ENCODE measurements around the gene VAV1. TPM values are rescaled to one million over a fixed set of nuclear protein-coding genes. Genes with fewer than 3 reads are reported as not detected.

Gene VAV1
- total and polyA plus RNA-seq, 2 experiments from 2014 or later = 0.82 to 1.8 TPM

DNA sequence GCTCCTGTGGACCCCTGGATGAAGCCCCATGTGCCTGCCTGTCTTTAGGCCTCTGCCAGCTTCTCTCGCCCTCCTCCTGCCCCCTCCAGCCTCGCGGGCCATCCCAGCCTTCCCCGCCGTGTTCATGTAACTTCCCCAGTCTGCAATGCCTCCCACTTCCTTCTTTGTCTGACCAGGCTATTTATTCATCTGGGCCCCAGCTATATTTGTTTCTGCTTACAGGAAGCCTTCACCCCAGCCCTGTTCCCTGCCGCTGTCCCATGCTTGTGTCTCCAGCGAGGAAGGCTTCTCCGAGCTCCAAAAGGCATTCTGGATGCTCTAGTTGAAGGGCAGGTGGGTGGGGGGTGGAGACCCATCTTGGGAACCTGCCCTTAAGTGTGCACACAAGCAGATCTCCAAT is 44.2 kb upstream of the VAV1 start:
- H3K4me1 Mint-ChIP-seq = peaks cover 2% of the 10 kb centered on the region
- no peak overlapping the region for H2AFZ ChIP-seq
- H3K4me3 ChIP-seq = no peak overlapping the region
- H3K27me3 Mint-ChIP-seq (ENCODE audit: insufficient read depth, low read depth, poor library complexity) = peaks cover 5% of the 10 kb centered on the region
- no peaks in the 10 kb centered on the region for H3K9me2 ChIP-seq (ENCODE audit: insufficient read depth)
- no peaks in the 10 kb centered on the region for H3K36me3 ChIP-seq (ENCODE audit: insufficient read depth)
- H3K36me3 Mint-ChIP-seq (ENCODE audit: low read depth) = peaks cover 8% of the 10 kb centered on the region; the same call in 2 of the 3 replicates
- no peaks in the 10 kb centered on the region for H3F3A ChIP-seq (replicated peaks; ENCODE audit: low read depth)
- H3K4me2 ChIP-seq = no peak overlapping the region
- peak overlapping the region; percentile 79; the same call in 1 of the 2 replicates for H3K27ac Mint-ChIP-seq
- H3K9me3 Mint-ChIP-seq = peaks cover 5% of the 10 kb centered on the region; the same call in 2 of the 3 replicates
- no peaks in the 10 kb centered on the region for H3K79me2 ChIP-seq (replicated peaks; ENCODE audit: insufficient read depth)
- H4K20me1 ChIP-seq (replicated peaks; ENCODE audit: insufficient read depth) = 0 out of 2 replicates have a peak, but pooled peaks cover 2% of the 10 kb centered on the region
- peaks cover 15% of the 10 kb centered on the region for H3K4me1 ChIP-seq (ENCODE audit: insufficient read depth)
- TF ChIP-seq EZH2 (IDR thresholded peaks at IDR 0.05; ENCODE audit: low read depth, unreplicated experiment) = no peak
- H3K27ac ChIP-seq (ENCODE audit: low read depth) = no peak overlapping the region
- ATAC-seq (no peak), DNase-seq (ENCODE audit: low spot score) (no peak)
- no peaks in the 10 kb centered on the region for H3K27me3 ChIP-seq (ENCODE audit: insufficient read depth)
- no peak overlapping the region for H3K4me3 Mint-ChIP-seq

DNA sequence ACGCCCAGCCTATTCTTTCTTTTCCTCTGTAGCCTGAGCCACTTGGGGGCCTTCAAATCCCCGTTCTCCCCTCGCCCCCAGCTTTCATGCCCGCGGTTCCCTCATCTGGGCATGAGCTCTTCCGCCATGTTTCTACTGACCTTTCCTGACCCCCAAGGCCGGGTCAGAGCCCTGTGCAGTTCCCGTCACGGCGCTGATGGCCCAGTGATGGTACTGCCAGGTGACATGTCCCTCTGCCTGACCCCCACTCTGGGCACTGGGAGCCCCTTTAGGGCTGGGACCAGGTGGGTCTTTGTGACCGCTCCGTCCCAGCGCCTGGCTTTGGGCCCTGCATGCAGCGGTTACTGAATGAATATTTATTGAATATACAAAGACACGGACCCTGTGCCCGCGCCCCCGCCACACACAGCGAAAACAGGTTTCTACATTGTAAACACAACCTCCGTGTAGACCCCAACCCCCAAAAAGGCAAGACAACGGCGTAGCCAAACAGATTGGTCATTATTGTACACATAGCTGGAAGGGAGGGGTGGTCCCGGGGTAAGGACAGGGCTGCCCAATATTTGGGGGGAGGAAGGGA is 42.8 kb upstream of the VAV1 start:
- Histone ChIP-seq H4K20me1 (replicated peaks; ENCODE audit: insufficient read depth) (0 out of 2 replicates have a peak, but pooled peaks cover 2% of the 10 kb centered on the region), H3K27me3 (ENCODE audit: insufficient read depth) (no peaks in the 10 kb centered on the region), H3K9me2 (ENCODE audit: insufficient read depth) (no peaks in the 10 kb centered on the region), H3K27ac (ENCODE audit: low read depth) (peak overlapping the region; percentile 66), H3K36me3 (ENCODE audit: insufficient read depth) (no peaks in the 10 kb centered on the region), H3K79me2 (replicated peaks; ENCODE audit: insufficient read depth) (no peaks in the 10 kb centered on the region), H3F3A (replicated peaks; ENCODE audit: low read depth) (no peaks in the 10 kb centered on the region), H3K4me2 (peak overlapping the region; percentile 72), H3K4me3 (peak overlapping the region; percentile 46; the same call in 1 of the 2 replicates), H3K4me1 (ENCODE audit: insufficient read depth) (peaks cover 9% of the 10 kb centered on the region; the same call in 1 of the 2 replicates), H2AFZ (no peak overlapping the region)
- no peak overlapping the region for H3K4me3 Mint-ChIP-seq
- peaks cover 10% of the 10 kb centered on the region; the same call in 2 of the 3 replicates for H3K36me3 Mint-ChIP-seq (ENCODE audit: low read depth)
- H3K4me1 Mint-ChIP-seq = peaks cover 4% of the 10 kb centered on the region; the same call in 2 of the 3 replicates
- no peak overlapping the region for H3K27ac Mint-ChIP-seq
- ATAC-seq = no peak
- TF ChIP-seq, protein P1, sequence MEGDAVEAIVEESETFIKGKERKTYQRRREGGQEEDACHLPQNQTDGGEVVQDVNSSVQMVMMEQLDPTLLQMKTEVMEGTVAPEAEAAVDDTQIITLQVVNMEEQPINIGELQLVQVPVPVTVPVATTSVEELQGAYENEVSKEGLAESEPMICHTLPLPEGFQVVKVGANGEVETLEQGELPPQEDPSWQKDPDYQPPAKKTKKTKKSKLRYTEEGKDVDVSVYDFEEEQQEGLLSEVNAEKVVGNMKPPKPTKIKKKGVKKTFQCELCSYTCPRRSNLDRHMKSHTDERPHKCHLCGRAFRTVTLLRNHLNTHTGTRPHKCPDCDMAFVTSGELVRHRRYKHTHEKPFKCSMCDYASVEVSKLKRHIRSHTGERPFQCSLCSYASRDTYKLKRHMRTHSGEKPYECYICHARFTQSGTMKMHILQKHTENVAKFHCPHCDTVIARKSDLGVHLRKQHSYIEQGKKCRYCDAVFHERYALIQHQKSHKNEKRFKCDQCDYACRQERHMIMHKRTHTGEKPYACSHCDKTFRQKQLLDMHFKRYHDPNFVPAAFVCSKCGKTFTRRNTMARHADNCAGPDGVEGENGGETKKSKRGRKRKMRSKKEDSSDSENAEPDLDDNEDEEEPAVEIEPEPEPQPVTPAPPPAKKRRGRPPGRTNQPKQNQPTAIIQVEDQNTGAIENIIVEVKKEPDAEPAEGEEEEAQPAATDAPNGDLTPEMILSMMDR (conservative IDR thresholded peaks at IDR 0.05; ENCODE audit: low read depth in 2 of 2) = no peak
- TF ChIP-seq EZH2 (IDR thresholded peaks at IDR 0.05; ENCODE audit: low read depth, unreplicated experiment) = no peak
- TF ChIP-seq POLR2AphosphoS5 (IDR thresholded peaks at IDR 0.05; ENCODE audit: low read depth) = no peak
- peaks cover 3% of the 10 kb centered on the region; the same call in 2 of the 3 replicates for H3K9me3 Mint-ChIP-seq
- peaks cover 5% of the 10 kb centered on the region for H3K27me3 Mint-ChIP-seq (ENCODE audit: insufficient read depth, low read depth, poor library complexity)
- no peak for DNase-seq (ENCODE audit: low spot score)

DNA sequence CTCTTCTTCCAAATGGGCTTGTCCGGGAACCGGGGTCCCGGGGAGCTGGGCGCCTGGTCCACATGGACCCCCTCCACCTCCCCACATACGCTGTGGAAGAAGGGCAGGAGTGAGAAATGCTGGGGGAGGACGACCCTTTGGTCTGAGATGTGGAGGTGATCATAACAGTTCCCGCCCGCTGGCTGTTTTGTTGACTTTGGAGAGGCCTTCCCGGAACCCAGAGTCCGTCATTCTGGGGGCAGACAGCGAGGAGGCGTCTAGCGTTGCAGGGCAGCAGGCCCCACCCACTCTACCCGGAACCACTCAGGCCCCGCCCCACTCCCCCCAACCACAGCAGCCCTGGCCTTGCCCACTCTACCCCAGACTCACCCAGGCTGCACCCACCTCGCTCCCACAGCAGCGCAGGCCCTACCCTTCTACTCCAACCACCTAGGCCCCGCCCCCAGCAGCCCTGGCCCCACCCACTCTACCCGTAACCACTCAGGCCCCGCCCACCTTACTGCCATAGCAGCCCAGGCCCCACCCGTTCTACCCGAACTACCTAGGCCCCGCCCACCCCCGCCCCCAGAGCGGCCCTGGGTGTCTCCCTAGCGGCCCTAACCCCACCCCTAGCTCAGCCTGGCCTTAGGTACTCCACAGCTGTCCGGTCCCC is 42.2 kb upstream of the VAV1 start:
- peak; percentile 91 for ATAC-seq
- Histone ChIP-seq H3K27ac (ENCODE audit: low read depth) (peak overlapping the region; percentile 66), H3K4me1 (ENCODE audit: insufficient read depth) (peaks cover 11% of the 10 kb centered on the region), H3K4me3 (peak overlapping the region; percentile 46; the same call in 1 of the 2 replicates), H3F3A (replicated peaks; ENCODE audit: low read depth) (no peaks in the 10 kb centered on the region), H3K36me3 (ENCODE audit: insufficient read depth) (no peaks in the 10 kb centered on the region), H3K27me3 (ENCODE audit: insufficient read depth) (no peaks in the 10 kb centered on the region), H4K20me1 (replicated peaks; ENCODE audit: insufficient read depth) (0 out of 2 replicates have a peak, but pooled peaks cover 2% of the 10 kb centered on the region), H3K79me2 (replicated peaks; ENCODE audit: insufficient read depth) (0 out of 2 replicates have a peak, but pooled peaks cover 4% of the 10 kb centered on the region), H3K4me2 (peak overlapping the region; percentile 72), H2AFZ (no peak overlapping the region), H3K9me2 (ENCODE audit: insufficient read depth) (no peaks in the 10 kb centered on the region)
- peak; percentile 98 for DNase-seq (ENCODE audit: low spot score)
- peaks cover 10% of the 10 kb centered on the region; the same call in 2 of the 3 replicates for H3K36me3 Mint-ChIP-seq (ENCODE audit: low read depth)
- peaks cover 3% of the 10 kb centered on the region; the same call in 2 of the 3 replicates for H3K9me3 Mint-ChIP-seq
- no peak overlapping the region for H3K4me3 Mint-ChIP-seq
- H3K4me1 Mint-ChIP-seq = peaks cover 7% of the 10 kb centered on the region; the same call in 2 of the 3 replicates
- H3K27ac Mint-ChIP-seq = no peak overlapping the region
- H3K27me3 Mint-ChIP-seq (ENCODE audit: insufficient read depth, low read depth, poor library complexity) = peaks cover 5% of the 10 kb centered on the region
- TF ChIP-seq, protein P2, sequence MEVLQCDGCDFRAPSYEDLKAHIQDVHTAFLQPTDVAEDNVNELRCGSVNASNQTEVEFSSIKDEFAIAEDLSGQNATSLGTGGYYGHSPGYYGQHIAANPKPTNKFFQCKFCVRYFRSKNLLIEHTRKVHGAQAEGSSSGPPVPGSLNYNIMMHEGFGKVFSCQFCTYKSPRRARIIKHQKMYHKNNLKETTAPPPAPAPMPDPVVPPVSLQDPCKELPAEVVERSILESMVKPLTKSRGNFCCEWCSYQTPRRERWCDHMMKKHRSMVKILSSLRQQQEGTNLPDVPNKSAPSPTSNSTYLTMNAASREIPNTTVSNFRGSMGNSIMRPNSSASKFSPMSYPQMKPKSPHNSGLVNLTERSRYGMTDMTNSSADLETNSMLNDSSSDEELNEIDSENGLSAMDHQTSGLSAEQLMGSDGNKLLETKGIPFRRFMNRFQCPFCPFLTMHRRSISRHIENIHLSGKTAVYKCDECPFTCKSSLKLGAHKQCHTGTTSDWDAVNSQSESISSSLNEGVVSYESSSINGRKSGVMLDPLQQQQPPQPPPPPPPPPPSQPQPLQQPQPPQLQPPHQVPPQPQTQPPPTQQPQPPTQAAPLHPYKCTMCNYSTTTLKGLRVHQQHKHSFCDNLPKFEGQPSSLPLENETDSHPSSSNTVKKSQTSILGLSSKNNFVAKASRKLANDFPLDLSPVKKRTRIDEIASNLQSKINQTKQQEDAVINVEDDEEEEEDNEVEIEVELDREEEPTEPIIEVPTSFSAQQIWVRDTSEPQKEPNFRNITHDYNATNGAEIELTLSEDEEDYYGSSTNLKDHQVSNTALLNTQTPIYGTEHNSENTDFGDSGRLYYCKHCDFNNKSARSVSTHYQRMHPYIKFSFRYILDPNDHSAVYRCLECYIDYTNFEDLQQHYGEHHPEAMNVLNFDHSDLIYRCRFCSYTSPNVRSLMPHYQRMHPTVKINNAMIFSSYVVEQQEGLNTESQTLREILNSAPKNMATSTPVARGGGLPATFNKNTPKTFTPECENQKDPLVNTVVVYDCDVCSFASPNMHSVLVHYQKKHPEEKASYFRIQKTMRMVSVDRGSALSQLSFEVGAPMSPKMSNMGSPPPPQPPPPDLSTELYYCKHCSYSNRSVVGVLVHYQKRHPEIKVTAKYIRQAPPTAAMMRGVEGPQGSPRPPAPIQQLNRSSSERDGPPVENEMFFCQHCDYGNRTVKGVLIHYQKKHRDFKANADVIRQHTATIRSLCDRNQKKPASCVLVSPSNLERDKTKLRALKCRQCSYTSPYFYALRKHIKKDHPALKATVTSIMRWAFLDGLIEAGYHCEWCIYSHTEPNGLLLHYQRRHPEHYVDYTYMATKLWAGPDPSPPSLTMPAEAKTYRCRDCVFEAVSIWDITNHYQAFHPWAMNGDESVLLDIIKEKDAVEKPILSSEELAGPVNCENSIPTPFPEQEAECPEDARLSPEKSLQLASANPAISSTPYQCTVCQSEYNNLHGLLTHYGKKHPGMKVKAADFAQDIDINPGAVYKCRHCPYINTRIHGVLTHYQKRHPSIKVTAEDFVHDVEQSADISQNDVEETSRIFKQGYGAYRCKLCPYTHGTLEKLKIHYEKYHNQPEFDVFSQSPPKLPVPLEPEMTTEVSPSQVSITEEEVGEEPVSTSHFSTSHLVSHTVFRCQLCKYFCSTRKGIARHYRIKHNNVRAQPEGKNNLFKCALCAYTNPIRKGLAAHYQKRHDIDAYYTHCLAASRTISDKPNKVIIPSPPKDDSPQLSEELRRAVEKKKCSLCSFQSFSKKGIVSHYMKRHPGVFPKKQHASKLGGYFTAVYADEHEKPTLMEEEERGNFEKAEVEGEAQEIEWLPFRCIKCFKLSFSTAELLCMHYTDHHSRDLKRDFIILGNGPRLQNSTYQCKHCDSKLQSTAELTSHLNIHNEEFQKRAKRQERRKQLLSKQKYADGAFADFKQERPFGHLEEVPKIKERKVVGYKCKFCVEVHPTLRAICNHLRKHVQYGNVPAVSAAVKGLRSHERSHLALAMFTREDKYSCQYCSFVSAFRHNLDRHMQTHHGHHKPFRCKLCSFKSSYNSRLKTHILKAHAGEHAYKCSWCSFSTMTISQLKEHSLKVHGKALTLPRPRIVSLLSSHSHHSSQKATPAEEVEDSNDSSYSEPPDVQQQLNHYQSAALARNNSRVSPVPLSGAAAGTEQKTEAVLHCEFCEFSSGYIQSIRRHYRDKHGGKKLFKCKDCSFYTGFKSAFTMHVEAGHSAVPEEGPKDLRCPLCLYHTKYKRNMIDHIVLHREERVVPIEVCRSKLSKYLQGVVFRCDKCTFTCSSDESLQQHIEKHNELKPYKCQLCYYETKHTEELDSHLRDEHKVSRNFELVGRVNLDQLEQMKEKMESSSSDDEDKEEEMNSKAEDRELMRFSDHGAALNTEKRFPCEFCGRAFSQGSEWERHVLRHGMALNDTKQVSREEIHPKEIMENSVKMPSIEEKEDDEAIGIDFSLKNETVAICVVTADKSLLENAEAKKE (CRISPR knock-in tag; IDR thresholded peaks at IDR 0.05) = no peak

Data from GM23338 (cell line).